OCI-LY3 (cell line): Measurements from ENCODE around the gene TSPOAP1.

Experiments
- CTCF ChIP-seq: fragments of 200-600, 300-600 bp; sonication (generic); IDR thresholded peaks from 2 replicates; pipeline ENCODE4 v1.5.1; 2014; ENCODE audit warnings: antibody characterized with exemption, low read length, low read depth
- EZH2phosphoT487 ChIP-seq: fragments of 200-600 bp; shearing (Covaris generic); IDR thresholded peaks from 2 replicates; pipeline ENCODE4 v1.6.1; 2018; ENCODE audit warnings: antibody characterized with exemption, mixed run types, low read depth

DNA sequence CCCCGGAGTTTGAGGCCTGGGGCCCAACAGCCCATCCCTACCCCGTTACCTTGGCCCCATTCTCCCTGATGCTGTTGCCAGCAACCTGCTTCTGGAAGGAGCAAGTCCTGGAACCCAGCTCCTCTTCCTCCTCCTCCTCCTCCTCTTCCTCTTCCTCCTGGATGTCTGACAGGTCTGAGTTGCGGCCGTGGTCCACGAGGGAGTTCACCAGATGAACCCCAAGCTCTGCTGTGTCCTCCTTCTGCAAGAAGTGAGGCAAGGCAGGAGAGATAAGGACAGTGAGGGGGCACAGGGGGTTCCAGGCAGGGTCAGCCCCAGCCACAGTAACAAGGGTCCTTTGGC lies 18.7 kb downstream of the TSPOAP1 start:
- TF ChIP-seq CTCF (no peak), EZH2phosphoT487 (no peak)
